H1 (cell line): Measurements from ENCODE around the gene ERP29. TPM values are rescaled to one million over a fixed set of nuclear protein-coding genes. Genes with fewer than 3 reads are reported as not detected.

Experiments used
- EZH2 ChIP-seq: fragments of 200-600 bp; sonication (generic); IDR thresholded peaks from 2 replicates; pipeline ENCODE4 v1.7.1; 2012; ENCODE audit warnings: low read depth, mild to moderate bottlenecking, moderate library complexity, low read length, inconsistent platforms; ENCODE audit not compliant: severe bottlenecking
- KDM4A ChIP-seq: IDR thresholded peaks from one replicate; pipeline ENCODE4 v1.7.1; 2012; ENCODE audit warnings: low read depth, mild to moderate bottlenecking, moderate library complexity, low read length, inconsistent platforms; ENCODE audit not compliant: severe bottlenecking
- KDM5A ChIP-seq: fragments of 200-600 bp; IDR thresholded peaks from 2 replicates; pipeline ENCODE4 v1.7.1; 2012; ENCODE audit warnings: mild to moderate bottlenecking, low read length, inconsistent platforms, mixed read lengths
- PHF8 ChIP-seq: fragments of 200-600 bp; sonication (generic); conservative IDR thresholded peaks from 2 replicates; pipeline ENCODE4 v1.7.1; 2012; ENCODE audit warnings: low read depth, mild to moderate bottlenecking, inconsistent platforms, low read length, moderate library complexity
- RBBP5 ChIP-seq: IDR thresholded peaks from 2 replicates; pipeline ENCODE4 v1.7.1; 2012; ENCODE audit warnings: low read depth, mild to moderate bottlenecking, inconsistent platforms, low read length, moderate library complexity, borderline replicate concordance
- SIN3A ChIP-seq, 2 experiments: IDR thresholded peaks in 1 of 2; conservative IDR thresholded peaks in 1 of 2; 2 replicates each; pipeline ENCODE4 v1.6.1; 2011 to 2012; ENCODE audit warnings: low read length in 2 of 2, improper control_type of control experiment in 1 of 2, low read depth in 1 of 2, mild to moderate bottlenecking in 1 of 2
- SP4 ChIP-seq: IDR thresholded peaks from 2 replicates; pipeline ENCODE4 v1.6.1; 2012; ENCODE audit warnings: low read length, inconsistent platforms
- polyA plus RNA-seq, 7 experiments: library from polyadenylated mRNA; depleted of rRNA in 3 of 7; stranded (reverse) in 5 of 7; unstranded in 2 of 7; fragments of >200 nt in 5 of 7; fragments of 200-250 nt in 2 of 7; gene quantifications; 1 replicate in 5 of 7; 2 replicates in 1 of 7; 4 replicates in 1 of 7; pipeline versions ENCODE4 v1.2.1 to v1.2.3, GENCODE V29; 2011 to 2013; ENCODE audit warnings: missing spikeins in 2 of 7, mixed read lengths in 2 of 7
- total RNA-seq: library from RNA; stranded (reverse); fragmentation: NEBNext Ultra II Directional; extraction: Animal tissue kit (Norgen Biotek cat#: 25700); gene quantifications from 2 replicates; pipeline ENCODE4 v1.2.1, GENCODE V29; 2021

Gene ERP29
- total and polyA plus RNA-seq, 2 of the 8 experiments (the other 6 are each of a cell fraction or from before 2014, with no cell fraction given): 88.7 to 171 TPM

GRCh38 chr12:112013601-112014402 lies 576 bp downstream of the ERP29 start (continued):
- peak; percentile 43 for TF ChIP-seq KDM4A
- peak; percentile 50 for TF ChIP-seq PHF8
- no peak for TF ChIP-seq RBBP5
- peak; percentile 51; the same call in 1 of the 2 replicates for TF ChIP-seq KDM5A
- TF ChIP-seq SP4: 0 out of 2 replicates have a peak, but pooled peaks have one; percentile 14
- TF ChIP-seq EZH2: no peak
- TF ChIP-seq SIN3A (conservative IDR thresholded peaks at IDR 0.05 in 1 of 2, IDR thresholded peaks at IDR 0.05 in 1 of 2; ENCODE audit: low read depth in 1 of 2, low read length in 2 of 2): 0 out of 4 replicates have a peak, but pooled peaks of 1 of the 2 experiments have one; percentile 16
